Gastrocnemius medialis (tissue), 4 donors: ENCODE results near the gene PTPRT. TPM values are rescaled to one million over a fixed set of nuclear protein-coding genes. Genes with fewer than 3 reads are reported as not detected.

ENCODE experiments used
- ATAC-seq, 2 donors: fragments of 150-250 bp; one replicate each; pipeline ENCODE4 v1.9.1; 2016
- DNase-seq, 2 donors: peaks; one replicate each; pipeline ENCODE4 v3.0.0-alpha.2; 2019
- H3K27ac ChIP-seq, 4 donors: fragments of 200-600 bp; sonication (generic); 1 replicate in 1 of 4; 2 replicates in 3 of 4; pipeline ENCODE4 v1.5.1; 2016 to 2018; ENCODE audit warnings: mild to moderate bottlenecking in 2 of 4, moderate library complexity in 1 of 4
- H3K27me3 ChIP-seq, 3 donors: fragments of 200-600 bp; sonication (generic) in 2 of 3; 1 replicate in 1 of 3; 2 replicates in 2 of 3; pipeline versions ENCODE4 v1.5.1 to v1.6.0; 2016 to 2019; ENCODE audit warnings: mild to moderate bottlenecking in 1 of 3, moderate library complexity in 1 of 3
- H3K36me3 ChIP-seq, 2 donors: fragments of 200-600 bp; sonication (generic) in 1 of 2; one replicate each; pipeline ENCODE4 v1.5.1; 2017 to 2018
- H3K4me1 ChIP-seq, 2 donors: fragments of 200-600 bp; sonication (generic) in 1 of 2; one replicate each; pipeline ENCODE4 v1.5.1; 2016 to 2017; ENCODE audit warnings: mild to moderate bottlenecking in 2 of 2
- H3K4me3 ChIP-seq, 4 donors: fragments of 200-600 bp; sonication (generic) in 3 of 4; 1 replicate in 1 of 4; 2 replicates in 3 of 4; pipeline ENCODE4 v1.5.1; 2016 to 2019; ENCODE audit warnings: mild to moderate bottlenecking in 2 of 4
- H3K9me3 ChIP-seq, 3 donors: fragments of 200-600 bp; sonication (generic) in 2 of 3; 1 replicate in 1 of 3; 2 replicates in 2 of 3; pipeline ENCODE4 v1.5.1; 2016 to 2019
- CTCF ChIP-seq, 5 experiments: fragments of 450-650 bp in 3 of 5; fragments of 200-600 bp in 2 of 5; sonication (generic) in 2 of 5; IDR thresholded peaks in 4 of 5; conservative IDR thresholded peaks in 1 of 5; 1 replicate in 4 of 5; 2 replicates in 1 of 5; pipeline ENCODE4 v1.5.1; 2016 to 2019; ENCODE audit warnings: antibody characterized with exemption in 5 of 5, mild to moderate bottlenecking in 3 of 5, moderate library complexity in 3 of 5
- POLR2A ChIP-seq, 2 donors: fragments of 450-650 bp; IDR thresholded peaks; one replicate each; pipeline ENCODE4 v1.6.1; 2017; ENCODE audit warnings: antibody characterized with exemption in 2 of 2, mild to moderate bottlenecking in 2 of 2, moderate library complexity in 2 of 2
- in situ Hi-C, 4 donors: fragments of 200-750 bp; cut with MboI; loops; one replicate each; pipeline versions ENCODE4 v1.15.0 to v1.8.0; 2017; ENCODE audit warnings: low sequenced_read_pairs in 4 of 4
- intact Hi-C: fragments of 100-400 bp; cut with DNase I; formaldehyde crosslinking; loops from one replicate; pipeline ENCODE4 v1.15.1; 2023; ENCODE audit warnings: low total_unique reads
- total RNA-seq, 4 donors: library from RNA; depleted of rRNA; stranded (reverse); fragments of >200 nt; gene quantifications; one replicate each; pipeline versions ENCODE4 v1.1.0 to v1.2.3, GENCODE V29; 2016

PTPRT gene
- total RNA-seq, 4 donors from 2014 or later: not detected

GRCh38 chr20:42441864-42442331 is 747.8 kb downstream of the PTPRT start:
- ATAC-seq: no peak
- in situ Hi-C loops (no loop called here), intact Hi-C loops (no loop called here)
- Histone ChIP-seq H3K9me3 (no peaks in the 10 kb centered on the region), H3K27ac (peak overlapping the region in 1 of 4 donors; percentile 14), H3K4me1 (no peaks in the 10 kb centered on the region), H3K27me3 (no peaks in the 10 kb centered on the region), H3K4me3 (no peak overlapping the region), H3K36me3 (no peaks in the 10 kb centered on the region)
- DNase-seq: no peak
- TF ChIP-seq POLR2A (IDR thresholded peaks at IDR 0.05): no peak
- no peak for TF ChIP-seq CTCF (IDR thresholded peaks at IDR 0.05 in 4 of 5, conservative IDR thresholded peaks at IDR 0.05 in 1 of 5)

GRCh38 chr20:42441196-42441863 is 748.4 kb downstream of the PTPRT start:
- DNase-seq (no peak), ATAC-seq (no peak)
- no peak overlapping the region for H3K27ac ChIP-seq
- TF ChIP-seq CTCF (IDR thresholded peaks at IDR 0.05 in 4 of 5, conservative IDR thresholded peaks at IDR 0.05 in 1 of 5) (no peak), POLR2A (IDR thresholded peaks at IDR 0.05) (no peak)
- intact Hi-C loops (no loop called here), in situ Hi-C loops (no loop called here)
- H3K36me3 ChIP-seq: no peaks in the 10 kb centered on the region
- no peak overlapping the region for H3K4me3 ChIP-seq
- no peaks in the 10 kb centered on the region for H3K9me3 ChIP-seq
- H3K27me3 ChIP-seq: no peaks in the 10 kb centered on the region
- H3K4me1 ChIP-seq: no peaks in the 10 kb centered on the region

GRCh38 chr20:42435230-42435629 is 754.5 kb downstream of the PTPRT start:
- Histone ChIP-seq H3K36me3 (no peaks in the 10 kb centered on the region), H3K27me3 (no peaks in the 10 kb centered on the region), H3K4me1 (no peaks in the 10 kb centered on the region), H3K4me3 (no peak overlapping the region), H3K9me3 (no peaks in the 10 kb centered on the region), H3K27ac (no peak overlapping the region)
- in situ Hi-C loops (no loop called here), intact Hi-C loops (no loop called here)
- TF ChIP-seq POLR2A (IDR thresholded peaks at IDR 0.05) (no peak), CTCF (IDR thresholded peaks at IDR 0.05 in 4 of 5, conservative IDR thresholded peaks at IDR 0.05 in 1 of 5) (no peak)
- no peak for ATAC-seq
- no peak for DNase-seq

GRCh38 chr20:42432496-42433334 is 757.0 kb downstream of the PTPRT start:
- H3K4me3 ChIP-seq: no peak overlapping the region
- no peaks in the 10 kb centered on the region for H3K9me3 ChIP-seq
- intact Hi-C loops (no loop called here), in situ Hi-C loops (no loop called here)
- H3K27ac ChIP-seq: no peak overlapping the region
- H3K36me3 ChIP-seq: no peaks in the 10 kb centered on the region
- no peaks in the 10 kb centered on the region for H3K27me3 ChIP-seq
- no peak for TF ChIP-seq CTCF (IDR thresholded peaks at IDR 0.05 in 4 of 5, conservative IDR thresholded peaks at IDR 0.05 in 1 of 5)
- TF ChIP-seq POLR2A (IDR thresholded peaks at IDR 0.05): no peak
- peak in 1 of 2 donors; percentile 33 for ATAC-seq
- no peaks in the 10 kb centered on the region for H3K4me1 ChIP-seq
- DNase-seq: no peak
